ENCODE data around the gene VBP1. TPM values are rescaled to one million over a fixed set of nuclear protein-coding genes. Genes with fewer than 3 reads are reported as not detected.

VBP1 gene
- total RNA-seq, 6 donors from 2014 or later, result 6.0 to 36.1 (median 21.5) TPM

DNA sequence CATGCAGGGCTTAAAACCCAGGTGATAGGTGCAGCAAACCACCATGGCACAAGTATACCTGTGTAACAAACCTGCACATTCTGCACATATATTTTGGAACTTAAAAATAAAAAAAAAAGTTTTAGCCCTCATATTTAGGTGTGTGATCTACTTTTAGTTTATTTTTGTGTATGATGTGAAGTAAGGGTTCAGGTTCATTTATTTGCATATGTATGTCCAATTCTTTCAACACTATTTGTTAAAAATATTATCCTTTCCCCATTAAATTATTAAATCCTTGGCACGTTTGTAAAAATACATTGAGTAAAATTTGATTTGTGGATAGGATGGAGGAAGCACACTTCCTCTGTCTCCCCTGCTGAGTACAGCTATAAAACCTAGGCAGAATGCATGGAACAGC lies 35.1 kb downstream of the VBP1 start:
- ATAC-seq (ENCODE audit: low FRiP score in 2 of 2) (no peak), DNase-seq (no peak)
- no peak overlapping the region for H3K27ac ChIP-seq
- H3K36me3 ChIP-seq, result no peaks in the 10 kb centered on the region
- no peaks in the 10 kb centered on the region for H3K27me3 ChIP-seq
- no peak overlapping the region for H3K4me3 ChIP-seq
- TF ChIP-seq POLR2A (IDR thresholded peaks at IDR 0.05) (no peak), EP300 (IDR thresholded peaks at IDR 0.05) (no peak), POLR2AphosphoS5 (IDR thresholded peaks at IDR 0.05) (no peak)
- TF ChIP-seq, protein P1, sequence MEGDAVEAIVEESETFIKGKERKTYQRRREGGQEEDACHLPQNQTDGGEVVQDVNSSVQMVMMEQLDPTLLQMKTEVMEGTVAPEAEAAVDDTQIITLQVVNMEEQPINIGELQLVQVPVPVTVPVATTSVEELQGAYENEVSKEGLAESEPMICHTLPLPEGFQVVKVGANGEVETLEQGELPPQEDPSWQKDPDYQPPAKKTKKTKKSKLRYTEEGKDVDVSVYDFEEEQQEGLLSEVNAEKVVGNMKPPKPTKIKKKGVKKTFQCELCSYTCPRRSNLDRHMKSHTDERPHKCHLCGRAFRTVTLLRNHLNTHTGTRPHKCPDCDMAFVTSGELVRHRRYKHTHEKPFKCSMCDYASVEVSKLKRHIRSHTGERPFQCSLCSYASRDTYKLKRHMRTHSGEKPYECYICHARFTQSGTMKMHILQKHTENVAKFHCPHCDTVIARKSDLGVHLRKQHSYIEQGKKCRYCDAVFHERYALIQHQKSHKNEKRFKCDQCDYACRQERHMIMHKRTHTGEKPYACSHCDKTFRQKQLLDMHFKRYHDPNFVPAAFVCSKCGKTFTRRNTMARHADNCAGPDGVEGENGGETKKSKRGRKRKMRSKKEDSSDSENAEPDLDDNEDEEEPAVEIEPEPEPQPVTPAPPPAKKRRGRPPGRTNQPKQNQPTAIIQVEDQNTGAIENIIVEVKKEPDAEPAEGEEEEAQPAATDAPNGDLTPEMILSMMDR (IDR thresholded peaks at IDR 0.05), result no peak
- H3K4me1 ChIP-seq, result no peaks in the 10 kb centered on the region
- 52 to 81% methylated on average over 1 of the region's 1 CpG for WGBS, 2 donors
- no peaks in the 10 kb centered on the region for H3K9me3 ChIP-seq

DNA sequence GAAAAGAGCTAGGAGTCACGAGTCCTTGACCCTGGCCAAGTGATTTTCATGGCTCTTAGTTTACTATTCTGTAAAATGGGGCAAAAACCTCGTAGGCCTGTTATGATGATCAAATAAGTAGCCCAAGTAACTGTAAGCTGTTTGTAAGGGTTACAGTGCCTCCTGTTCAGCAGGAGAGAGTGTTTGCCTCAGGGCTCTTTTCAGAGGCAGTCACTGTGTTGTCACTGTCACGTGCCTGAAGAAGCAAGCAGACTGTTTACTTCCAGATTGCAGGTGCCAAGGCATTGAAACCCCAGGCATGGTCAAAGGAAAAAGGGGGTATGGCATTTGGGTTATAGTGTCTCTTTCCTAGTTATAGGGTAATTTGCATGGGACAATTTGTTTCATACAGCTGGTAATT lies 43.5 kb downstream of the VBP1 start:
- no peak overlapping the region for H3K27ac ChIP-seq
- H3K9me3 ChIP-seq, result no peaks in the 10 kb centered on the region
- H3K27me3 ChIP-seq, result no peaks in the 10 kb centered on the region
- TF ChIP-seq, protein P1 (IDR thresholded peaks at IDR 0.05), result no peak
- H3K4me1 ChIP-seq, result peaks cover 0 to 10% (median 0%) of the 10 kb centered on the region in 4 donors
- ATAC-seq (ENCODE audit: low FRiP score in 2 of 2) (no peak), DNase-seq (no peak)
- no peak overlapping the region for H3K4me3 ChIP-seq
- H3K36me3 ChIP-seq, result no peaks in the 10 kb centered on the region
- 53 to 86% methylated on average over 3 of the region's 3 CpGs for WGBS, 2 donors

DNA sequence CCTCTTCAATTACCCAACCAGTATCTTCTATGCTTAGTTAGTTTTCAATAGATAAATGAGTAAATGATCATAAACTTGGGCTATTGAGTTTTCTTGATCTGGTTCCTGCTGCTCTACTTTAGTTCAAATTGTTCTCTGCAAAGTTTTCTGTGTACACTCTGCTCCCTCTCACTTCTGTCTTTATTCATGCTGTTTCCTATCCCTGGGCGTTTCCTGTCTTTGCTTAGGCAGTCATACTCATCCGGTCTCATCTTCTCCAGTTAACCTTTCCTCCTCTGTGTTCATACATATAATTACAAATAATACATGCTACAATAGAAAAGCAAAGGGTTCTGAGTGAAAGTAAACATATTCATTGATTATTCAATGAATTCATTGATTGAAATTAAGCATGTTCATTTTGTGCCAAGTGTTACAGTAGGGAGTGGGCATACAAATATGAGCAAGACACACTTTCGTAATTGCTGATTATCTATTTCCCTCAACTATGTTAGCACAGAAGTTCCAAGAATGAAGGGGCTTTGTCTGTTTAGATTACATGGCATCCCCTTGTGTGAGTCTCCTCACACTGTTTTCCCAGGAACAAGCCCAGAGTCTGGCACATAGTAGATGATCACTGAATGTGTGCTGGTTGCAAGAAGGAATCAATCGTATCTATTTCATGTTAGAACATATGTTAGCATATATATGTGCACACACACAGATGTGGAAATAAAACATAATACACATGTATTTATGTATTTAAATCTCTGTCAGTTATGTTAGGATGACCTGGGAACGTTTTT lies 46.9 kb downstream of the VBP1 start:
- no peaks in the 10 kb centered on the region for H3K9me3 ChIP-seq
- no peak for DNase-seq
- ATAC-seq (ENCODE audit: low FRiP score in 2 of 2), result no peak
- no peaks in the 10 kb centered on the region for H3K36me3 ChIP-seq
- 36 to 41% methylated on average over 5 of the region's 5 CpGs for WGBS, 2 donors
- H3K4me1 ChIP-seq, result peaks cover 0 to 10% (median 0%) of the 10 kb centered on the region in 4 donors
- TF ChIP-seq, protein P1 (IDR thresholded peaks at IDR 0.05), result no peak
- no peak for TF ChIP-seq POLR2AphosphoS5 (IDR thresholded peaks at IDR 0.05)
- TF ChIP-seq POLR2A (IDR thresholded peaks at IDR 0.05), result no peak
- TF ChIP-seq EP300 (IDR thresholded peaks at IDR 0.05), result no peak
- H3K27ac ChIP-seq, result peak overlapping the region in 1 of 4 donors; percentile 59
- H3K27me3 ChIP-seq, result no peaks in the 10 kb centered on the region
- peak overlapping the region in 3 of 4 donors; percentile 43 to 53 (median 48) for H3K4me3 ChIP-seq

DNA sequence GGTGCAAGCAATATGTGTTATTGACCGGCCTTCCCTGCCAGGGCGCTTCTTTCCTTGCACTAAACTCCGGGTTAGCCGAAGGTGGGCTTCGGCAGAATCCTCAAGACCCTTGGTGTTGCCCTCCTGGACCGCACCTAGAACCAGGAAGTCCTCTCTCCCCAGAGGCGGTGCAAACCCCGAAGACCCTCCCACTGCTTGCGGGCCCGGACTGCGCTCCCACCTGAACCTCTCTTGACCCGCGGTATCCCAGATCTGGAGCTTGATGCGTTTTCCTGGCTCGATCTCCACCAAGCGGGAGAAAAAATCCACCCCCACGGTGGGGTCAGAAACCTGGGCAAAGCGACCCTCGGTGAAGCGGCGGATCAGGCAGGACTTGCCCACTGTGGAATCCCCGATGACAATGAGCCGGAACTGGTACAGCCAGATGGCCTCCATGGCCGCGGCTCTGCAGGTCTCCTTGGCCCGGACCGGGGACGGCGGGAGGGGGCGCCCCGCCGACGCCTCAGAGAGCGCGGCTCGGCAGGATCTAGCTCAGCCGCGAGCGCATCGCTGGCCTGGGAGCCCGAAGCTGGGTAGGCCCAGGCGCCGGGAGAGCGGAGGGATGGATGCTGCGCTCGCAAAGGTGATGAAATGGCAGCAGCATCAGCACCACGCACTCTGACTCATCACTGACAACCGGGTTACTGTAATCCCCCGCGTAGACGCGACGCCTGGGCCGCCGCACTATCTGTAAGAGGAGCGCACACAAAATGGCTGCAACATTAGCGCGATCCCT lies 47.8 kb downstream of the VBP1 start, which contains the start of gene RAB39B:
Gene RAB39B (minus strand): TSS at position 638 of the 775 bp plus-strand sequence. CDS start 203 bp downstream, at position 435.
- Histone ChIP-seq H3K27me3 (no peaks in the 10 kb centered on the region), H3K4me3 (peak within 1 kb of the TSS in 3 of 4 donors; percentile 43 to 53 (median 48)), H3K36me3 (no peaks in the 10 kb centered on the region), H3K4me1 (peaks cover 0 to 10% (median 0%) of the 10 kb centered on the region in 4 donors), H3K27ac (peak within 1 kb of the TSS in 2 of 4 donors; percentile 49 to 59), H3K9me3 (no peaks in the 10 kb centered on the region)
- TF ChIP-seq, protein P1 (IDR thresholded peaks at IDR 0.05), result no peak
- TF ChIP-seq EP300 (IDR thresholded peaks at IDR 0.05) (no peak), POLR2AphosphoS5 (IDR thresholded peaks at IDR 0.05) (no peak), POLR2A (IDR thresholded peaks at IDR 0.05) (no peak)
- peak; percentile 38 to 86 for DNase-seq
- 0 to 32% methylated on average over 8 to 56 of the region's 58 CpGs for WGBS, 2 donors
- peak; percentile 69 to 86 for ATAC-seq (ENCODE audit: low FRiP score in 2 of 2)
